PC-9 (cell line): ENCODE measurements around the gene ZBTB14.

ENCODE experiments used
- CTCF ChIP-seq: fragments of 200-600 bp; sonication (generic); conservative IDR thresholded peaks from 2 replicates; pipeline ENCODE4 v1.6.1; 2017; ENCODE audit warnings: mixed run types, antibody characterized with exemption, mild to moderate bottlenecking, moderate library complexity
- EZH2 ChIP-seq: fragments of 200-600 bp; sonication (generic); IDR thresholded peaks from 2 replicates; pipeline ENCODE4 v1.8.0; 2017; ENCODE audit warnings: antibody characterized with exemption, low read depth

GRCh38 chr18:5275872-5276271, 19.7 kb downstream of the ZBTB14 start:
- TF ChIP-seq CTCF (no peak), EZH2 (no peak)
